ENCODE data around the gene CALD1.

GRCh38 chr7:134842062-134842461 lies 62.6 kb downstream of the CALD1 start:
- TF ChIP-seq POLR2A (IDR thresholded peaks at IDR 0.05; ENCODE audit: low read length) (no peak), GATA1 (IDR thresholded peaks at IDR 0.05; ENCODE audit: low read depth, low read length) (no peak)
